Activated T-helper 1 cell treated with Interleukin-2 at 50 U/mL for 16 hours (primary cell): ENCODE results near the gene PTPRM.
"Not testable (repeated sequence)": the region's sequence is repeated elsewhere in the genome, so short reads cannot be mapped to it uniquely, and the experiment has no call there.

Experiments used
- DNase-seq: peaks from one replicate; pipeline ENCODE4 v3.0.0-alpha.2; 2020; ENCODE audit warnings: low read depth

Gene PTPRM

GRCh38 chr18:8050616-8051329 is 483.7 kb downstream of the PTPRM start:
- DNase-seq: no peak

- DNase-seq: no peak
These were observed 484.3 kb downstream of the PTPRM start for GRCh38 chr18:8051453-8051852.

- no peak for DNase-seq
These were observed 485.2 kb downstream of the PTPRM start for GRCh38 chr18:8052237-8052701.

GRCh38 chr18:8056723-8057122 is 489.6 kb downstream of the PTPRM start:
- no peak for DNase-seq

- not testable (repeated sequence) for DNase-seq
These were observed 496.0 kb downstream of the PTPRM start for GRCh38 chr18:8063152-8063551.

- DNase-seq: no peak
These were observed 496.6 kb downstream of the PTPRM start for GRCh38 chr18:8063733-8064132.

- DNase-seq: no peak
These were observed 498.2 kb downstream of the PTPRM start for GRCh38 chr18:8065284-8065683.

- no peak for DNase-seq
These were observed 498.7 kb downstream of the PTPRM start for GRCh38 chr18:8065773-8066172.

- DNase-seq: no peak
These were observed 502.6 kb downstream of the PTPRM start for GRCh38 chr18:8069708-8070107.

GRCh38 chr18:8073167-8073566 is 506.1 kb downstream of the PTPRM start:
- no peak for DNase-seq

- DNase-seq: no peak
These were observed 513.0 kb downstream of the PTPRM start for GRCh38 chr18:8080092-8080491.

GRCh38 chr18:8081267-8081666 is 514.2 kb downstream of the PTPRM start:
- no peak for DNase-seq

- no peak for DNase-seq
These were observed 514.9 kb downstream of the PTPRM start for GRCh38 chr18:8081872-8082553.

GRCh38 chr18:8084160-8084559 is 517.0 kb downstream of the PTPRM start:
- DNase-seq: no peak

GRCh38 chr18:8088626-8089025 is 521.5 kb downstream of the PTPRM start:
- no peak for DNase-seq

- no peak for DNase-seq
These were observed 523.9 kb downstream of the PTPRM start for GRCh38 chr18:8091035-8091434.

- no peak for DNase-seq
These were observed 528.9 kb downstream of the PTPRM start for GRCh38 chr18:8095947-8096570.

GRCh38 chr18:8097399-8097798 is 530.3 kb downstream of the PTPRM start:
- DNase-seq: no peak

- DNase-seq: no peak
These were observed 530.8 kb downstream of the PTPRM start for GRCh38 chr18:8097927-8098326.

GRCh38 chr18:8106603-8107002 is 539.5 kb downstream of the PTPRM start:
- DNase-seq: no peak

- no peak for DNase-seq
These were observed 540.3 kb downstream of the PTPRM start for GRCh38 chr18:8107426-8107825.

- DNase-seq: no peak
These were observed 547.4 kb downstream of the PTPRM start for GRCh38 chr18:8114480-8114879.

GRCh38 chr18:8116341-8117005 is 549.4 kb downstream of the PTPRM start:
- no peak for DNase-seq
